H1 (cell line): ENCODE data around the gene MINDY1. TPM values are rescaled to one million over a fixed set of nuclear protein-coding genes. Genes with fewer than 3 reads are reported as not detected.

Source experiments
- NRF1 ChIP-seq: IDR thresholded peaks from 2 replicates; pipeline ENCODE4 v1.6.1; 2011; ENCODE audit warnings: mild to moderate bottlenecking, low read depth, low read length, improper control_type of control experiment
- RBBP5 ChIP-seq: IDR thresholded peaks from 2 replicates; pipeline ENCODE4 v1.7.1; 2012; ENCODE audit warnings: low read depth, mild to moderate bottlenecking, inconsistent platforms, low read length, moderate library complexity, borderline replicate concordance
- SIN3A ChIP-seq, 2 experiments: IDR thresholded peaks in 1 of 2; conservative IDR thresholded peaks in 1 of 2; 2 replicates each; pipeline ENCODE4 v1.6.1; 2011 to 2012; ENCODE audit warnings: low read length in 2 of 2, improper control_type of control experiment in 1 of 2, low read depth in 1 of 2, mild to moderate bottlenecking in 1 of 2
- polyA plus RNA-seq, 7 experiments: library from polyadenylated mRNA; depleted of rRNA in 3 of 7; stranded (reverse) in 5 of 7; unstranded in 2 of 7; fragments of >200 nt in 5 of 7; fragments of 200-250 nt in 2 of 7; gene quantifications; 1 replicate in 5 of 7; 2 replicates in 1 of 7; 4 replicates in 1 of 7; pipeline versions ENCODE4 v1.2.1 to v1.2.3, GENCODE V29; 2011 to 2013; ENCODE audit warnings: missing spikeins in 2 of 7, mixed read lengths in 2 of 7
- total RNA-seq: library from RNA; stranded (reverse); fragmentation: NEBNext Ultra II Directional; extraction: Animal tissue kit (Norgen Biotek cat#: 25700); gene quantifications from 2 replicates; pipeline ENCODE4 v1.2.1, GENCODE V29; 2021
- TF ChIP-seq, protein P1 (sequence below): fragments of 300-600 bp; sonication (generic); IDR thresholded peaks from 2 replicates; pipeline ENCODE4 v1.7.1; 2012; ENCODE audit warnings: low read length, moderate library complexity, mild to moderate bottlenecking, inconsistent platforms; ENCODE audit not compliant: insufficient replicate concordance

MINDY1 gene
- total and polyA plus RNA-seq, 2 of the 8 experiments (the other 6 are each of a cell fraction or from before 2014, with no cell fraction given): 10.3 to 11.4 TPM

DNA sequence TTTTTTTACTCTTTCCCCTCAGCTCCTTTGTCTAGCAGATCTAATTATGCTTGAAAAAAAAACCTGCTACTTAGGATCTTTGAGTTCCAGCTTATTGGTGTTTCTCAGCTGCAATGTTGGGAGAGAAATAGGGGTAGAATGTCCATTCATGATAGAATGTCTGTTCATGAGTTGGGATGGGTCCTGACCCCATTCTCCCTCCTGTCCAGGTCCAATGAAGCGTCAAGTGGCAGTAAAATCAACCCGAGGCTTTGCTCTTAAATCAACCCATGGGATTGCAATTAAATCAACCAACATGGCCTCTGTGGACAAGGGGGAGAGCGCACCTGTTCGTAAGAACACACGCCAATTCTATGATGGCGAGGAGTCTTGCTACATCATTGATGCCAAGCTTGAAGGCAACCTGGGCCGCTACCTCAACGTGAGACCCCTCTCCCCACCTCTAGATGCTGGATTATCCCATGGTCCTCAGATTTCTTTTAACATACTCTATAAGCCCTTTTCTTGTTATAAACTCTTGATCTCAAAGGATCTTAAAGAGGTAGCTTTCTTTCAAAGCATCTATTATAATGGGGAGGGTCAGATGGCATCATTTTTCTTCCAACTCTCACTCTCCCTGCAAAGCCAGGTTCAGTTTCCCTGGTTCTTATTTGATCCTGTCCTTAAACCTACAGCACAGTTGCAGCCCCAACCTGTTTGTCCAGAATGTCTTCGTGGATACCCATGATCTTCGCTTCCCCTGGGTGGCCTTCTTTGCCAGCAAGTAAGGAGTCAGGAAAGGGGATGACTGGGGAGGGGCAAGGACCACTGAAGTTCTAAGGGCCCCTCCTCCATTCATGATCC is 43.2 kb downstream of the MINDY1 start (continued):
- TF ChIP-seq, protein P1, sequence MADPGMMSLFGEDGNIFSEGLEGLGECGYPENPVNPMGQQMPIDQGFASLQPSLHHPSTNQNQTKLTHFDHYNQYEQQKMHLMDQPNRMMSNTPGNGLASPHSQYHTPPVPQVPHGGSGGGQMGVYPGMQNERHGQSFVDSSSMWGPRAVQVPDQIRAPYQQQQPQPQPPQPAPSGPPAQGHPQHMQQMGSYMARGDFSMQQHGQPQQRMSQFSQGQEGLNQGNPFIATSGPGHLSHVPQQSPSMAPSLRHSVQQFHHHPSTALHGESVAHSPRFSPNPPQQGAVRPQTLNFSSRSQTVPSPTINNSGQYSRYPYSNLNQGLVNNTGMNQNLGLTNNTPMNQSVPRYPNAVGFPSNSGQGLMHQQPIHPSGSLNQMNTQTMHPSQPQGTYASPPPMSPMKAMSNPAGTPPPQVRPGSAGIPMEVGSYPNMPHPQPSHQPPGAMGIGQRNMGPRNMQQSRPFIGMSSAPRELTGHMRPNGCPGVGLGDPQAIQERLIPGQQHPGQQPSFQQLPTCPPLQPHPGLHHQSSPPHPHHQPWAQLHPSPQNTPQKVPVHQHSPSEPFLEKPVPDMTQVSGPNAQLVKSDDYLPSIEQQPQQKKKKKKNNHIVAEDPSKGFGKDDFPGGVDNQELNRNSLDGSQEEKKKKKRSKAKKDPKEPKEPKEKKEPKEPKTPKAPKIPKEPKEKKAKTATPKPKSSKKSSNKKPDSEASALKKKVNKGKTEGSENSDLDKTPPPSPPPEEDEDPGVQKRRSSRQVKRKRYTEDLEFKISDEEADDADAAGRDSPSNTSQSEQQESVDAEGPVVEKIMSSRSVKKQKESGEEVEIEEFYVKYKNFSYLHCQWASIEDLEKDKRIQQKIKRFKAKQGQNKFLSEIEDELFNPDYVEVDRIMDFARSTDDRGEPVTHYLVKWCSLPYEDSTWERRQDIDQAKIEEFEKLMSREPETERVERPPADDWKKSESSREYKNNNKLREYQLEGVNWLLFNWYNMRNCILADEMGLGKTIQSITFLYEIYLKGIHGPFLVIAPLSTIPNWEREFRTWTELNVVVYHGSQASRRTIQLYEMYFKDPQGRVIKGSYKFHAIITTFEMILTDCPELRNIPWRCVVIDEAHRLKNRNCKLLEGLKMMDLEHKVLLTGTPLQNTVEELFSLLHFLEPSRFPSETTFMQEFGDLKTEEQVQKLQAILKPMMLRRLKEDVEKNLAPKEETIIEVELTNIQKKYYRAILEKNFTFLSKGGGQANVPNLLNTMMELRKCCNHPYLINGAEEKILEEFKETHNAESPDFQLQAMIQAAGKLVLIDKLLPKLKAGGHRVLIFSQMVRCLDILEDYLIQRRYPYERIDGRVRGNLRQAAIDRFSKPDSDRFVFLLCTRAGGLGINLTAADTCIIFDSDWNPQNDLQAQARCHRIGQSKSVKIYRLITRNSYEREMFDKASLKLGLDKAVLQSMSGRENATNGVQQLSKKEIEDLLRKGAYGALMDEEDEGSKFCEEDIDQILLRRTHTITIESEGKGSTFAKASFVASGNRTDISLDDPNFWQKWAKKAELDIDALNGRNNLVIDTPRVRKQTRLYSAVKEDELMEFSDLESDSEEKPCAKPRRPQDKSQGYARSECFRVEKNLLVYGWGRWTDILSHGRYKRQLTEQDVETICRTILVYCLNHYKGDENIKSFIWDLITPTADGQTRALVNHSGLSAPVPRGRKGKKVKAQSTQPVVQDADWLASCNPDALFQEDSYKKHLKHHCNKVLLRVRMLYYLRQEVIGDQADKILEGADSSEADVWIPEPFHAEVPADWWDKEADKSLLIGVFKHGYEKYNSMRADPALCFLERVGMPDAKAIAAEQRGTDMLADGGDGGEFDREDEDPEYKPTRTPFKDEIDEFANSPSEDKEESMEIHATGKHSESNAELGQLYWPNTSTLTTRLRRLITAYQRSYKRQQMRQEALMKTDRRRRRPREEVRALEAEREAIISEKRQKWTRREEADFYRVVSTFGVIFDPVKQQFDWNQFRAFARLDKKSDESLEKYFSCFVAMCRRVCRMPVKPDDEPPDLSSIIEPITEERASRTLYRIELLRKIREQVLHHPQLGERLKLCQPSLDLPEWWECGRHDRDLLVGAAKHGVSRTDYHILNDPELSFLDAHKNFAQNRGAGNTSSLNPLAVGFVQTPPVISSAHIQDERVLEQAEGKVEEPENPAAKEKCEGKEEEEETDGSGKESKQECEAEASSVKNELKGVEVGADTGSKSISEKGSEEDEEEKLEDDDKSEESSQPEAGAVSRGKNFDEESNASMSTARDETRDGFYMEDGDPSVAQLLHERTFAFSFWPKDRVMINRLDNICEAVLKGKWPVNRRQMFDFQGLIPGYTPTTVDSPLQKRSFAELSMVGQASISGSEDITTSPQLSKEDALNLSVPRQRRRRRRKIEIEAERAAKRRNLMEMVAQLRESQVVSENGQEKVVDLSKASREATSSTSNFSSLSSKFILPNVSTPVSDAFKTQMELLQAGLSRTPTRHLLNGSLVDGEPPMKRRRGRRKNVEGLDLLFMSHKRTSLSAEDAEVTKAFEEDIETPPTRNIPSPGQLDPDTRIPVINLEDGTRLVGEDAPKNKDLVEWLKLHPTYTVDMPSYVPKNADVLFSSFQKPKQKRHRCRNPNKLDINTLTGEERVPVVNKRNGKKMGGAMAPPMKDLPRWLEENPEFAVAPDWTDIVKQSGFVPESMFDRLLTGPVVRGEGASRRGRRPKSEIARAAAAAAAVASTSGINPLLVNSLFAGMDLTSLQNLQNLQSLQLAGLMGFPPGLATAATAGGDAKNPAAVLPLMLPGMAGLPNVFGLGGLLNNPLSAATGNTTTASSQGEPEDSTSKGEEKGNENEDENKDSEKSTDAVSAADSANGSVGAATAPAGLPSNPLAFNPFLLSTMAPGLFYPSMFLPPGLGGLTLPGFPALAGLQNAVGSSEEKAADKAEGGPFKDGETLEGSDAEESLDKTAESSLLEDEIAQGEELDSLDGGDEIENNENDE: no peak
- TF ChIP-seq NRF1: no peak
- TF ChIP-seq RBBP5: no peak
- no peak for TF ChIP-seq SIN3A (conservative IDR thresholded peaks at IDR 0.05 in 1 of 2, IDR thresholded peaks at IDR 0.05 in 1 of 2; ENCODE audit: low read depth in 1 of 2, low read length in 2 of 2)
